ENCODE data around the gene ETV6.

ETV6 gene

GRCh38 chr12:11722578-11723138 lies 73.2 kb downstream of the ETV6 start:
- Histone ChIP-seq H3K36me3 (ENCODE audit: insufficient read depth, low read length) (no peaks in the 10 kb centered on the region), H3K27me3 (ENCODE audit: control insufficient read depth, insufficient read depth, low read length) (no peaks in the 10 kb centered on the region), H3K4me3 (ENCODE audit: low read length) (no peak overlapping the region), H3K9ac (ENCODE audit: low read depth, low read length) (no peak overlapping the region), H3K9me3 (replicated peaks; ENCODE audit: low read length) (no peaks in the 10 kb centered on the region), H3K4me1 (ENCODE audit: control insufficient read depth, insufficient read depth, low read length) (peaks cover 29% of the 10 kb centered on the region), H3K4me2 (ENCODE audit: low read length) (no peak overlapping the region)

GRCh38 chr12:11723993-11724392 lies 74.5 kb downstream of the ETV6 start:
- H3K9ac ChIP-seq (ENCODE audit: low read depth, low read length): no peak overlapping the region
- H3K27me3 ChIP-seq (ENCODE audit: control insufficient read depth, insufficient read depth, low read length): no peaks in the 10 kb centered on the region
- H3K4me3 ChIP-seq (ENCODE audit: low read length): no peak overlapping the region
- peaks cover 21% of the 10 kb centered on the region for H3K4me1 ChIP-seq (ENCODE audit: control insufficient read depth, insufficient read depth, low read length)
- no peaks in the 10 kb centered on the region for H3K36me3 ChIP-seq (ENCODE audit: insufficient read depth, low read length)
- H3K4me2 ChIP-seq (ENCODE audit: low read length): no peak overlapping the region
- no peaks in the 10 kb centered on the region for H3K9me3 ChIP-seq (replicated peaks; ENCODE audit: low read length)

- Histone ChIP-seq H3K4me2 (ENCODE audit: low read length) (no peak overlapping the region), H3K9me3 (replicated peaks; ENCODE audit: low read length) (no peaks in the 10 kb centered on the region), H3K9ac (ENCODE audit: low read depth, low read length) (no peak overlapping the region), H3K27me3 (ENCODE audit: control insufficient read depth, insufficient read depth, low read length) (no peaks in the 10 kb centered on the region), H3K36me3 (ENCODE audit: insufficient read depth, low read length) (no peaks in the 10 kb centered on the region), H3K4me1 (ENCODE audit: control insufficient read depth, insufficient read depth, low read length) (peaks cover 12% of the 10 kb centered on the region), H3K4me3 (ENCODE audit: low read length) (no peak overlapping the region)
Observed at GRCh38 chr12:11724888-11725311, 75.4 kb downstream of the ETV6 start.

DNA sequence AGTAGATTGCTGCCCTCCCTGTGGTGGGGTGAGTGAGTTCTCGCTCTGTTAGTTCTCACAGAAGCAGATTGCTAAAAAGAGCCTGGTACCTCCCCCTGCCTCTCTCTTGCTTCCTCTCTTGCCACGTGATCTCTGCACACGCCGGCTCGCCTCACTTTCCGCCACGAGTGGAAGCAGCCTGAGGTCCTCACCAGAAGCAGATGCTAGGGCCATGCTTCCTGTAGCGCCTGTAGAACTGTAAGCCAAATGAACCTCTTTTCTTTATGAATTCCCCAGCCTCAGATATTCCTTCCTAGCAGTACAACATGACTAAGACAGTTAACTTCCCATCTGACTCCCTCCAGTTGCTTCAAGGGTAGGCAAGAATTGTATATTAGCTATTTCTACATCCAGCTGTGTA lies 76.2 kb downstream of the ETV6 start:
- no peak overlapping the region for H3K4me3 ChIP-seq (ENCODE audit: low read length)
- H3K27me3 ChIP-seq (ENCODE audit: control insufficient read depth, insufficient read depth, low read length): no peaks in the 10 kb centered on the region
- H3K4me2 ChIP-seq (ENCODE audit: low read length): no peak overlapping the region
- no peaks in the 10 kb centered on the region for H3K9me3 ChIP-seq (replicated peaks; ENCODE audit: low read length)
- H3K4me1 ChIP-seq (ENCODE audit: control insufficient read depth, insufficient read depth, low read length): peaks cover 7% of the 10 kb centered on the region
- H3K9ac ChIP-seq (ENCODE audit: low read depth, low read length): no peak overlapping the region
- no peaks in the 10 kb centered on the region for H3K36me3 ChIP-seq (ENCODE audit: insufficient read depth, low read length)

GRCh38 chr12:11726659-11727058 lies 77.2 kb downstream of the ETV6 start:
- peaks cover 16% of the 10 kb centered on the region for H3K4me1 ChIP-seq (ENCODE audit: control insufficient read depth, insufficient read depth, low read length)

DNA sequence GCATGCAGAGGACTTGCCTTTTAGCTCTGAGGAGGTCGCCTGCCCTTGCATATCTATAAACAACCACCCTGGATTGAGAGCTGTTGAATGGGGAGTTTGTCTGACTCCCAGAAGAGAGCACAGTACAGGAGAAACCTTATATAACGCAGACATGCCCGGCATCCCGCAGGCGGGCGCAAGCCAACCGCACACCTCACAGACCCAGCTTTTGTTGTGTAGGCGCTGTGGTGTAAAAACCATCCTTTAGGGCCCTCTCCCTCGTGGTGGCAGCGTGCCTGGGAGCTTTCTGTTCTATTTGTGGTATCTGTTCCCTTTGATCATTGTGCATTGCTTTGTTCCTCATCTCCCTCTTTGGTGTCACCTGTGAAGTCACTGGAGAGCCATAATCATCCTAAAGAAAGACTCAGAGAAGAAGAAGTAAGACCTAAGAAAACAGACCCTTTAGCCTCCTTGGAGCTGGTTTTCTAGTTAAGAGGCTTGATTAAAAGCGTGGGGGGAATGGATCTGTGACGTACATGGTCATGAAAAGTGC lies 77.7 kb downstream of the ETV6 start:
- no peak overlapping the region for H3K9ac ChIP-seq (ENCODE audit: low read depth, low read length)
- H3K4me3 ChIP-seq (ENCODE audit: low read length): no peak overlapping the region
- H3K27me3 ChIP-seq (ENCODE audit: control insufficient read depth, insufficient read depth, low read length): no peaks in the 10 kb centered on the region
- H3K4me2 ChIP-seq (ENCODE audit: low read length): no peak overlapping the region
- H3K9me3 ChIP-seq (replicated peaks; ENCODE audit: low read length): no peaks in the 10 kb centered on the region
- H3K36me3 ChIP-seq (ENCODE audit: insufficient read depth, low read length): no peaks in the 10 kb centered on the region
- peaks cover 22% of the 10 kb centered on the region for H3K4me1 ChIP-seq (ENCODE audit: control insufficient read depth, insufficient read depth, low read length)

More at GRCh38 chr12:11726659-11727058, 77.2 kb downstream of the ETV6 start:
- no peaks in the 10 kb centered on the region for H3K36me3 ChIP-seq (ENCODE audit: insufficient read depth, low read length)
- no peaks in the 10 kb centered on the region for H3K27me3 ChIP-seq (ENCODE audit: control insufficient read depth, insufficient read depth, low read length)
- no peak overlapping the region for H3K4me3 ChIP-seq (ENCODE audit: low read length)
- no peak overlapping the region for H3K4me2 ChIP-seq (ENCODE audit: low read length)
- H3K9ac ChIP-seq (ENCODE audit: low read depth, low read length): no peak overlapping the region
- no peaks in the 10 kb centered on the region for H3K9me3 ChIP-seq (replicated peaks; ENCODE audit: low read length)

GRCh38 chr12:11728154-11728755 lies 78.8 kb downstream of the ETV6 start:
- no peak overlapping the region for H3K4me3 ChIP-seq (ENCODE audit: low read length)
- no peaks in the 10 kb centered on the region for H3K27me3 ChIP-seq (ENCODE audit: control insufficient read depth, insufficient read depth, low read length)
- H3K4me1 ChIP-seq (ENCODE audit: control insufficient read depth, insufficient read depth, low read length): peaks cover 22% of the 10 kb centered on the region
- no peak overlapping the region for H3K4me2 ChIP-seq (ENCODE audit: low read length)
- H3K36me3 ChIP-seq (ENCODE audit: insufficient read depth, low read length): no peaks in the 10 kb centered on the region
- H3K9ac ChIP-seq (ENCODE audit: low read depth, low read length): no peak overlapping the region
- H3K9me3 ChIP-seq (replicated peaks; ENCODE audit: low read length): no peaks in the 10 kb centered on the region

GRCh38 chr12:11729008-11729407 lies 79.5 kb downstream of the ETV6 start:
- H3K4me3 ChIP-seq (ENCODE audit: low read length): no peak overlapping the region
- H3K27me3 ChIP-seq (ENCODE audit: control insufficient read depth, insufficient read depth, low read length): no peaks in the 10 kb centered on the region
- H3K4me1 ChIP-seq (ENCODE audit: control insufficient read depth, insufficient read depth, low read length): peaks cover 22% of the 10 kb centered on the region
- no peak overlapping the region for H3K9ac ChIP-seq (ENCODE audit: low read depth, low read length)
- no peaks in the 10 kb centered on the region for H3K9me3 ChIP-seq (replicated peaks; ENCODE audit: low read length)
- no peaks in the 10 kb centered on the region for H3K36me3 ChIP-seq (ENCODE audit: insufficient read depth, low read length)
- H3K4me2 ChIP-seq (ENCODE audit: low read length): no peak overlapping the region

- Histone ChIP-seq H3K4me1 (ENCODE audit: control insufficient read depth, insufficient read depth, low read length) (peaks cover 22% of the 10 kb centered on the region), H3K27me3 (ENCODE audit: control insufficient read depth, insufficient read depth, low read length) (no peaks in the 10 kb centered on the region), H3K9ac (ENCODE audit: low read depth, low read length) (no peak overlapping the region)
Observed at GRCh38 chr12:11729439-11730150, 80.1 kb downstream of the ETV6 start.

GRCh38 chr12:11730299-11731041 lies 81.0 kb downstream of the ETV6 start:
- peaks cover 22% of the 10 kb centered on the region for H3K4me1 ChIP-seq (ENCODE audit: control insufficient read depth, insufficient read depth, low read length)

More at GRCh38 chr12:11729439-11730150, 80.1 kb downstream of the ETV6 start:
- no peaks in the 10 kb centered on the region for H3K36me3 ChIP-seq (ENCODE audit: insufficient read depth, low read length)
- H3K9me3 ChIP-seq (replicated peaks; ENCODE audit: low read length): no peaks in the 10 kb centered on the region
- H3K4me3 ChIP-seq (ENCODE audit: low read length): no peak overlapping the region
- H3K4me2 ChIP-seq (ENCODE audit: low read length): no peak overlapping the region

DNA sequence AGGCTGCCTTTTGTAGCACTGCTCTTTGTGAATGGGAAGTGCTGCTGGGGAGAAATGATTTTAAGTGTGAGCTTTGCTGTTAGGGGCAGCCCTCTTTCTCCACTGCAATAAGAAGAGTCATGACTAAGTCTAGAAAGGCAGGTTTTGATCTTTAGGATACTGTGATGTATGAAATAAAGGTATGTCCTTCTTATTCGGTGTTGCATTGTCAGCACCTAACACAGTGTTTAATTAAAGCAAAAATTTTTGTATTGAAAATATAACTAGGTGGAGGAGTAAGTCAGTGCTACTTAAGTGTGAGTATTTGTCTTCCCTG lies 81.5 kb downstream of the ETV6 start:
- peaks cover 22% of the 10 kb centered on the region for H3K4me1 ChIP-seq (ENCODE audit: control insufficient read depth, insufficient read depth, low read length)
- no peaks in the 10 kb centered on the region for H3K27me3 ChIP-seq (ENCODE audit: control insufficient read depth, insufficient read depth, low read length)
- no peaks in the 10 kb centered on the region for H3K36me3 ChIP-seq (ENCODE audit: insufficient read depth, low read length)
- H3K9me3 ChIP-seq (replicated peaks; ENCODE audit: low read length): no peaks in the 10 kb centered on the region
- peak overlapping the region; percentile 34 for H3K4me2 ChIP-seq (ENCODE audit: low read length)
- no peak overlapping the region for H3K4me3 ChIP-seq (ENCODE audit: low read length)
- no peak overlapping the region for H3K9ac ChIP-seq (ENCODE audit: low read depth, low read length)

More at GRCh38 chr12:11730299-11731041, 81.0 kb downstream of the ETV6 start:
- no peak overlapping the region for H3K4me2 ChIP-seq (ENCODE audit: low read length)
- H3K9ac ChIP-seq (ENCODE audit: low read depth, low read length): no peak overlapping the region
- no peaks in the 10 kb centered on the region for H3K27me3 ChIP-seq (ENCODE audit: control insufficient read depth, insufficient read depth, low read length)
- H3K9me3 ChIP-seq (replicated peaks; ENCODE audit: low read length): no peaks in the 10 kb centered on the region
- H3K36me3 ChIP-seq (ENCODE audit: insufficient read depth, low read length): no peaks in the 10 kb centered on the region
- H3K4me3 ChIP-seq (ENCODE audit: low read length): no peak overlapping the region

Data from skeletal muscle satellite cell (primary cell).